ENCODE results near the gene PGAP2. TPM values are rescaled to one million over a fixed set of nuclear protein-coding genes. Genes with fewer than 3 reads are reported as not detected.

The PGAP2 gene
- total RNA-seq, 1 donor = 8.2 TPM

DNA sequence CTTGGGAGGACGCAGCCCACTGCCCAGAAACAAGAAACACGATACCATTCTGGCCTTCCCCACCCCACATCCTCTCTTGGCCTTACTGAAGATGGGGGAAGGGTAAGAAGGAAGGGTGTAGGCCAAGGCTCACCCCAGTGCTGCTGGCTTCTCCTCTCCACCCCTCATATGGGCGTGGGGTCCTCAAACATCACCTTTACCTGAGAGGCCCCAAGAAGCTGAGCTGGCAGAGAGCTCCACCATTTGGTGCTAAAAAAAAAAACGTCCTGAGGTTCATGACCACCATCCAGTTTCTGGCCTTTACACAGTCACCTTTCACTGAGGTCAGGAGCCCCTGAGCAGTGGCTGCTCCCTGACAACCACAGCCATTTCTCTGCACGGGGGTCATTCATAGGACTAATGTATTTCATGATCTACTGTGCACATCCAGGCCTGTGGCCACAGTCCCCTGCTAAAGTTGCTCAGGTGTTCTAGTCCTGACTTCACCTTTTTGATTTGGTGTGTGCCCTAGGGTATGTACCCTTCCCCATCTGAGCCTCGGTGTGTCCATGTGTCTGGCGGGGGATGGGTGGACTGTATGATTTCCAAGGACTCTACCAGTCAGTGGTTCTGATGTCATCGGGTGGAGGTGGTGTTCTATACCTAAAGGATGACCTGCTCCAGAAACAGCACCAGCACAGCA, 17.3 kb downstream of the PGAP2 start:
- no peak for DNase-seq (ENCODE audit: low read depth)

DNA sequence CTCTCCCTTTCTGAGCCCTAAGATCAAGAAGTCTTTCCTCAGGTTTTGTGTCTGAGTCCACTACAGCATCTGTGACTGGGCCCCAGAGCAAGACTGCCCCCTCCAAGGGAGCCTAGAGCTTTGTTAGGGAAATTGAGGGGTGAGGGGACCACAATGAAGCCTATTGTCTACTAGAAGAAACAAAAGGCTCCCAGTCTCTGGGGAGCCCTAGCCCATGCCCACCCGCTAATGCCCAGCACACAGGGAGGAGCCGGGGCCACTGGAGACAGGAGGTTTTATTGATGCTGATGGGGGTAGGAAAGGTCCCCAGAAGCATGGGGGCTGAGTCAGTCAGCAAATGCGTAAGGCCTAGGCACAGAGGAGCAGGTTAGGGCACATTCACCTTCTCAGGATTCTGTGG, 18.4 kb downstream of the PGAP2 start:
- no peak for DNase-seq (ENCODE audit: low read depth)
- no peak for TF ChIP-seq CTCF (IDR thresholded peaks at IDR 0.05; ENCODE audit: insufficient read depth, low read depth, low read length)

More for the DNA sequence above, 17.3 kb downstream of the PGAP2 start:
- no peak overlapping the region for H3K4me3 ChIP-seq (ENCODE audit: low read depth, low read length)
- no peak for TF ChIP-seq CTCF (IDR thresholded peaks at IDR 0.05; ENCODE audit: insufficient read depth, low read depth, low read length)

GRCh38 chr11:3827434-3828186, 19.2 kb downstream of the PGAP2 start:
- DNase-seq (ENCODE audit: low read depth) = no peak
- H3K4me3 ChIP-seq (ENCODE audit: low read depth, low read length) = no peak overlapping the region
- no peak for TF ChIP-seq CTCF (IDR thresholded peaks at IDR 0.05; ENCODE audit: insufficient read depth, low read depth, low read length)

More for the DNA sequence above, 18.4 kb downstream of the PGAP2 start:
- no peak overlapping the region for H3K4me3 ChIP-seq (ENCODE audit: low read depth, low read length)

GRCh38 chr11:3830088-3830487, 21.7 kb downstream of the PGAP2 start:
- no peak for TF ChIP-seq CTCF (IDR thresholded peaks at IDR 0.05; ENCODE audit: insufficient read depth, low read depth, low read length)
- no peak for DNase-seq (ENCODE audit: low read depth)
- H3K4me3 ChIP-seq (ENCODE audit: low read depth, low read length) = no peak overlapping the region

- H3K4me3 ChIP-seq (ENCODE audit: low read depth, low read length) = no peak overlapping the region
- TF ChIP-seq CTCF (IDR thresholded peaks at IDR 0.05; ENCODE audit: insufficient read depth, low read depth, low read length) = no peak
- DNase-seq (ENCODE audit: low read depth) = no peak
Measured at GRCh38 chr11:3830730-3831129, 22.4 kb downstream of the PGAP2 start.

DNA sequence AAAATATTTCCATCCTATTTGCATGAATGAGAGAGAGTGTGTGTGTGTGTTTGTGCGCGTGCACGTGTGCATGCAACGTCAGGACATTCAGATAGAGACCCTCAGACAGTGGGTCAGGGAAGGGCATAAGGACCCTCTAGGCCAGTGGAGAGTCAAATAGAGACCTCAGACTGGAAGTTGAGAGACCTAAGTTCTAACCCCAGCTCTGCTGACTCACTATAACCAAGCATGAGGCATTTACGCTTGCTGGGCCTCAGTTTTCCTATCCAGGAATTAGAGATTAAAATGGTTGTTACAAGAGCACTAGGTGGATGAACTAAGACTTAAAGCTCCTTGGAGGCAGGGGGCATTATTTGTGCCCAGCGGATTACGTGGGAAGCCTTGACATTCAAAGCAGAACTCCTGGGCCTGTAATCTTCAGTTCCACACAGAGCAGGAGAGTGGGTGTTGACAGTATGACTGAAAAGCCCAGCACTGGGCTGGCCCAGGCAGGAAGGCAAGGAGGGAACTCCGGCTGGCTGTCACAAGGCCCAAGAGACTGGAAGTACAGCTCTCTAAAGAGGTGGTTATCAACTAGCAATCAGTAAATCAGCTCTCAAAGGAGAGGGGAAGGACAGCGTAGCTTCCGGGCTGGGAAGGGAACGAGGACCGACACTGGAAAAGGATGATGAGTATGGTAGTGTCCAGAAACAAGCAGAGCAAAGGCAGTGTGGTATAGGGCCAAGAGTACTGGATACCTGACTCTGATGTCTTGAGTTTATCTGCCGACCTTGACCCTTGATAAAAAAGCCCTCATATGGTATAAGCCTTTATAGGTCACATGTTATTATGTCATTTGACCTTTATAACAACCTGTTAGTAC, 23.2 kb downstream of the PGAP2 start:
- no peak for TF ChIP-seq CTCF (IDR thresholded peaks at IDR 0.05; ENCODE audit: insufficient read depth, low read depth, low read length)
- DNase-seq (ENCODE audit: low read depth) = no peak
- H3K4me3 ChIP-seq (ENCODE audit: low read depth, low read length) = no peak overlapping the region
